GM12878 (cell line): ENCODE measurements around the gene PRR15. TPM values are rescaled to one million over a fixed set of nuclear protein-coding genes. Genes with fewer than 3 reads are reported as not detected.

Source experiments
- ATAC-seq: fragments of 200-7000 bp; cut with Tn5 transposase; 3 replicates; pipeline ENCODE4 v1.9.1; 2020; ENCODE audit warnings: mild to moderate bottlenecking, moderate library complexity
- BruUV-seq: library from RNA; stranded (reverse); fragments of 400-500 nt; replicated peaks from 2 replicates; lab custom pipeline; 2021; lab: Mats Ljungman, UMichigan
- CTCF ChIA-PET: fragments of 300-600 bp; sonication (Branson Sonifier 250); formaldehyde crosslinking; extraction: SDS; loops from one replicate; lab custom pipeline; 2021; ENCODE audit warnings: inconsistent platforms; lab: Yijun Ruan, JAX
- POLR2A ChIA-PET: fragments of 350-600 bp; formaldehyde crosslinking; extraction: SDS; loops from one replicate; lab custom pipeline; 2021; ENCODE audit warnings: inconsistent platforms; lab: Charles Lee
- RAD21 ChIA-PET: fragments of 300-600 bp; sonication (Branson Sonifier 250); formaldehyde crosslinking; loops from one replicate; lab custom pipeline; 2023; ENCODE audit warnings: antibody characterized with exemption; ENCODE audit not compliant: unreplicated experiment; lab: Charles Lee
- SMC1A ChIA-PET: fragments of 300-600 bp; sonication (Branson Sonifier 250); formaldehyde crosslinking; loops from one replicate; lab custom pipeline; 2023; ENCODE audit not compliant: unreplicated experiment, uncharacterized antibody; lab: Charles Lee
- DNase-seq: peaks from one replicate; pipeline ENCODE4 v3.0.0-alpha.2; 2011; ENCODE audit warnings: low read depth, low spot score
- FAIRE-seq: peaks from 3 replicates; lab custom pipeline; 2011; peaks lifted over from hg19 to GRCh38; lab: Jason Lieb, UNC
- H2AFZ ChIP-seq: 2 replicates; pipeline ENCODE4 v1.6.0; 2011; ENCODE audit warnings: low read depth, low read length, control low read depth; ENCODE audit not compliant: control insufficient read depth
- H3K27ac ChIP-seq: 2 replicates; pipeline ENCODE4 v1.5.1; 2011; ENCODE audit warnings: control low read depth; ENCODE audit not compliant: control insufficient read depth, insufficient read depth
- H3K27me3 ChIP-seq, 2 experiments: replicated peaks in 1 of 2; 2 replicates each; pipeline versions ENCODE4 v1.6.0 to v1.6.1; 2011; ENCODE audit warnings: low read length in 1 of 2; ENCODE audit not compliant: control insufficient read depth in 2 of 2, insufficient read depth in 2 of 2
- H3K36me3 ChIP-seq, 2 experiments: 2 replicates each; pipeline ENCODE4 v1.5.1; 2011; ENCODE audit warnings: low read length in 1 of 2; ENCODE audit not compliant: control insufficient read depth in 2 of 2, insufficient read depth in 2 of 2
- H3K4me1 ChIP-seq: 2 replicates; pipeline ENCODE4 v1.6.1; 2011; ENCODE audit warnings: mild to moderate bottlenecking, low read length, moderate library complexity, mixed read lengths; ENCODE audit not compliant: control insufficient read depth, insufficient read depth
- H3K4me2 ChIP-seq: 2 replicates; pipeline ENCODE4 v1.6.0; 2011; ENCODE audit warnings: control low read depth; ENCODE audit not compliant: control insufficient read depth, insufficient read depth
- H3K4me3 ChIP-seq: fragments of 200-600 bp; sonication (generic); 2 replicates; pipeline ENCODE4 v1.5.1; 2016
- H3K79me2 ChIP-seq: 2 replicates; pipeline ENCODE4 v1.6.0; 2011; ENCODE audit warnings: low read length; ENCODE audit not compliant: control insufficient read depth, insufficient read depth
- H3K9ac ChIP-seq: 2 replicates; pipeline ENCODE4 v1.8.0; 2011; ENCODE audit warnings: low read length, control low read depth, mixed read lengths; ENCODE audit not compliant: control insufficient read depth, insufficient read depth
- H3K9me3 ChIP-seq: replicated peaks from 3 replicates; pipeline ENCODE4 v1.5.1; 2011; ENCODE audit warnings: mild to moderate bottlenecking, low read length; ENCODE audit not compliant: control insufficient read depth, insufficient read depth
- H4K20me1 ChIP-seq: 2 replicates; pipeline ENCODE4 v1.6.0; 2011; ENCODE audit not compliant: control insufficient read depth, insufficient read depth
- CHD4 ChIP-seq: fragments of 200-600 bp; sonication (generic); IDR thresholded peaks from 2 replicates; pipeline ENCODE4 v1.6.1; 2016; ENCODE audit warnings: mild to moderate bottlenecking
- HDAC6 ChIP-seq: fragments of 200-600 bp; sonication (generic); IDR thresholded peaks from one replicate; pipeline ENCODE4 v1.8.0; 2017; ENCODE audit warnings: antibody characterized with exemption; ENCODE audit not compliant: unreplicated experiment
- IRF4 ChIP-seq: IDR thresholded peaks from 2 replicates; pipeline ENCODE4 v1.6.1; 2011; ENCODE audit warnings: low read depth, low read length
- KAT2A ChIP-seq: conservative IDR thresholded peaks from 2 replicates; pipeline ENCODE4 v1.6.1; 2011; ENCODE audit warnings: low read depth, low read length; ENCODE audit not compliant: control insufficient read depth
- SREBF1 ChIP-seq: IDR thresholded peaks from 2 replicates; pipeline ENCODE4 v1.6.1; 2012; ENCODE audit warnings: mild to moderate bottlenecking, low read length
- TCF3 ChIP-seq: IDR thresholded peaks from 2 replicates; pipeline ENCODE4 v1.6.1; 2012; ENCODE audit warnings: low read depth, mild to moderate bottlenecking, low read length, borderline replicate concordance; ENCODE audit not compliant: insufficient read depth
- TCF7 ChIP-seq: IDR thresholded peaks from 2 replicates; pipeline ENCODE4 v1.6.1; 2014; ENCODE audit warnings: antibody characterized with exemption, borderline replicate concordance
- ZNF217 ChIP-seq: fragments of 450-650 bp; IDR thresholded peaks from 2 replicates; pipeline ENCODE4 v1.6.1; 2017; ENCODE audit warnings: antibody characterized with exemption, mild to moderate bottlenecking
- WGBS: methylation state at CpG from one replicate; pipeline ENCODE4 v1.1.6; 2016; ENCODE audit warnings: low lambda C conversion rate; ENCODE audit not compliant: insufficient replicate concordance, insufficient coverage; ENCODE audit errors: missing lambda C conversion rate; 5-methylcytosine and 5-hydroxymethylcytosine counted together
- in situ Hi-C: fragments of 300-500 bp; cut with MboI; formaldehyde crosslinking; loops from 9 replicates; pipeline ENCODE4 v1.14.3; 2018; ENCODE audit warnings: mixed read lengths
- intact Hi-C: fragments of 100-400 bp; cut with micrococcal nuclease; formaldehyde crosslinking; loops from one replicate; pipeline ENCODE4 v1.14.2; 2022; ENCODE audit not compliant: unreplicated experiment
- polyA plus RNA-seq, 11 experiments: library from polyadenylated mRNA; depleted of rRNA in 4 of 11; unstranded in 6 of 11; stranded (reverse) in 5 of 11; fragments of >200 nt; fragmentation: Nextera tagmentation in 4 of 11; fragmentation: Illumina TruSeq in 1 of 11; extraction: Ambion mirVana in 4 of 11; extraction: Trizol in 1 of 11; gene quantifications; 1 replicate in 1 of 11; 2 replicates in 10 of 11; pipeline versions ENCODE4 v1.2.1 to v1.2.3, GENCODE V29; 2011 to 2016; ENCODE audit warnings: inconsistent platforms in 2 of 11, missing spikeins in 2 of 11, low read depth in 1 of 11
- total RNA-seq, 4 experiments: library from RNA; depleted of rRNA in 3 of 4; stranded (reverse); fragments of >200 nt in 3 of 4; fragmentation: Illumina TruSeq in 1 of 4; extraction: Trizol in 1 of 4; gene quantifications; 2 replicates each; pipeline versions ENCODE4 v1.2.1 to v1.2.3, GENCODE V29; 2013 to 2021

PRR15 gene
- total and polyA plus RNA-seq, 10 of the 15 experiments (the other 5 are each of a cell fraction or from before 2014, with no cell fraction given): not detected

DNA sequence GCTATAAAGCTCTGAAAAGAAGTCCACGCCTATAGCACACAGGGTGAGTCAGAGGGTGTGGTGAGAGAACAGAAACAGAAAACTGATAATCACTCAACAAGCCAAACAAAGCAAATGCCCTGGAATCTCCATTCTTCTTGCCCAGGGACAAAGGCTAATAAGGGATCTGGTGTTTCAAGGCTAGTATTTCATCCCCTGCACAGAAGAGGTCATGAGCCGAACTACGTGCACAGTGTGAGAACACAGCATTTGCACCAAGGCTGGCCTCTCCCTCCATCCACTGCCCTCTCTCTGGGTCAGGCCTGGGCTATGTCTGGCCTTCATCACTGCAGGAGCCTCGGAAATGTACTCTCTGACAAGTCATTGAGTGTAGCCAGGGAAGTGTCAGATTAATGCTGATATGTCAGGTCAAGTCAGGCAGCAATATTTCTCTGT is 42.7 kb downstream of the PRR15 start:
- intact Hi-C loops (loop anchor here (10.0 kb wide), 1 partner anchor 682 kb away; no protein-coding TSS in a partner anchor), in situ Hi-C loops (no loop called here)
- Histone ChIP-seq H3K27ac (no peak overlapping the region), H3K36me3 (no peaks in the 10 kb centered on the region), H3K27me3 (peaks cover 0 to 2% of the 10 kb centered on the region in 2 experiments; a peak in 1 of 4 replicates), H3K9ac (no peak overlapping the region), H3K9me3 (no peaks in the 10 kb centered on the region), H4K20me1 (no peaks in the 10 kb centered on the region), H3K4me3 (no peak overlapping the region), H2AFZ (no peak overlapping the region), H3K4me2 (no peak overlapping the region)
- FAIRE-seq: no peak
- ChIA-PET SMC1A (no interaction called here), POLR2A (no interaction called here), CTCF (interaction anchor here (1.4 kb wide), 1 partner anchor 315 kb away, joined by 3 read pairs; no protein-coding TSS in a partner anchor), RAD21 (no interaction called here)
- WGBS: 38% methylated on average over 4 of the region's 4 CpGs
- BruUV-seq: no TSS peak
- no peak for DNase-seq
- TF ChIP-seq CHD4 (no peak), KAT2A (no peak), TCF7 (no peak)
- TF ChIP-seq, all 136 proteins: peak for 0
- H3K4me1 ChIP-seq: no peaks in the 10 kb centered on the region
- no peak for ATAC-seq
- H3K79me2 ChIP-seq: no peaks in the 10 kb centered on the region

DNA sequence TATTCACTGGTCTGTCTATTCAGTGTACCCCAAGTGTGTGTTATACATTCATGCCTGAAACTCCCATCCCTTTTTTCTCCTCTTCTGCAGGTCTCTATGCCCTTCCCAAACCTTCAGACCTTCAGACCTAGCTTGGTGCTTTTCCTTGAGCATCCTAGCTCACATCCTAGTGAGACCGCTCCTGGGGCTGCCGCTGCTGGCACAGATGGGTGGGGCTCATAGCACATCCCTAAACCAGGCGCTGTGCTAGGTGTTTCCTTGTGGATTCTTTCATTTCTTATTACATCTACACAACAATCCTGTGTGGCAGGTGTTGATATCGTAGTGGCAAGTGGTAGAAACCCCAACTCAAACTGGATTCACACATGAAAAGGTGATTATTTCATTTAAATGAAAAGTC is 43.2 kb downstream of the PRR15 start:
- H3K9me3 ChIP-seq: no peaks in the 10 kb centered on the region
- 46% methylated on average over 4 of the region's 4 CpGs for WGBS
- BruUV-seq: no TSS peak
- CTCF ChIA-PET: interaction anchor here (1.4 kb wide), 1 partner anchor 315 kb away, joined by 3 read pairs; no protein-coding TSS in a partner anchor
- POLR2A ChIA-PET: no interaction called here
- ATAC-seq (no peak), DNase-seq (no peak), FAIRE-seq (no peak)
- H3K4me3 ChIP-seq: no peak overlapping the region
- H3K4me1 ChIP-seq: no peaks in the 10 kb centered on the region
- no peak overlapping the region for H3K27ac ChIP-seq
- H3K9ac ChIP-seq: no peak overlapping the region
- intact Hi-C loops: loop anchor here (10.0 kb wide), 1 partner anchor 682 kb away; no protein-coding TSS in a partner anchor
- H3K27me3 ChIP-seq: peaks cover 0 to 2% of the 10 kb centered on the region in 2 experiments; a peak in 1 of 4 replicates
- SMC1A ChIA-PET: no interaction called here
- H3K36me3 ChIP-seq: no peaks in the 10 kb centered on the region
- H3K79me2 ChIP-seq: no peaks in the 10 kb centered on the region
- H4K20me1 ChIP-seq: no peaks in the 10 kb centered on the region
- TF ChIP-seq ZNF217 (no peak), SREBF1 (no peak), HDAC6 (no peak), IRF4 (no peak), TCF3 (no peak)
- in situ Hi-C loops: no loop called here
- no peak overlapping the region for H2AFZ ChIP-seq
- RAD21 ChIA-PET: no interaction called here
- no peak overlapping the region for H3K4me2 ChIP-seq
